Neural progenitor cell (in vitro differentiated cells): ENCODE measurements around the gene SPATA12. TPM values are rescaled to one million over a fixed set of nuclear protein-coding genes. Genes with fewer than 3 reads are reported as not detected.
A peak's percentile ranks its signal among the peaks of the same experiment; 100 is the strongest.
"Not testable (repeated sequence)": the region's sequence is repeated elsewhere in the genome, so short reads cannot be mapped to it uniquely, and the experiment has no call there.

Experiments
- DNase-seq: peaks from one replicate; pipeline ENCODE4 v3.0.0-alpha.2; 2016; ENCODE audit warnings: low spot score
- H2AFZ ChIP-seq: fragments of 200-600 bp; sonication (generic); replicated peaks from 2 replicates; pipeline ENCODE4 v1.6.1; 2016; ENCODE audit warnings: antibody characterized with exemption
- H3F3A ChIP-seq: fragments of 200-600 bp; sonication (generic); 2 replicates; pipeline ENCODE4 v1.6.1; 2016; ENCODE audit warnings: antibody characterized with exemption, low read depth
- H3K27ac ChIP-seq: fragments of 200-600 bp; sonication (generic); 2 replicates; pipeline ENCODE4 v1.5.1; 2016; ENCODE audit warnings: mild to moderate bottlenecking
- H3K27me3 ChIP-seq: fragments of 200-600 bp; sonication (generic); 2 replicates; pipeline ENCODE4 v1.6.1; 2016; ENCODE audit warnings: mild to moderate bottlenecking, moderate library complexity
- H3K36me3 ChIP-seq: fragments of 200-600 bp; sonication (generic); 2 replicates; pipeline ENCODE4 v1.5.1; 2016
- H3K4me1 ChIP-seq: fragments of 200-600 bp; sonication (generic); 2 replicates; pipeline ENCODE4 v1.6.1; 2016; ENCODE audit warnings: mixed run types
- H3K4me2 ChIP-seq: fragments of 200-600 bp; sonication (generic); 2 replicates; pipeline ENCODE4 v1.6.1; 2016
- H3K4me3 ChIP-seq: fragments of 200-600 bp; sonication (generic); 2 replicates; pipeline ENCODE4 v1.5.1; 2016
- H3K79me2 ChIP-seq: fragments of 200-600 bp; sonication (generic); 2 replicates; pipeline ENCODE4 v1.6.1; 2016; ENCODE audit warnings: low read depth
- H3K9ac ChIP-seq: fragments of 200-600 bp; sonication (generic); 2 replicates; pipeline ENCODE4 v1.6.1; 2016
- H3K9me3 ChIP-seq: fragments of 200-600 bp; sonication (generic); 2 replicates; pipeline ENCODE4 v1.5.1; 2016; ENCODE audit warnings: low read depth
- H4K20me1 ChIP-seq: fragments of 200-600 bp; sonication (generic); 2 replicates; pipeline ENCODE4 v1.6.1; 2016; ENCODE audit warnings: low read depth
- H3K27ac Mint-ChIP-seq: 3 replicates; pipeline ENCODE4 v1.8.0; 2021; ENCODE audit warnings: mixed read lengths
- H3K27me3 Mint-ChIP-seq: 2 replicates; pipeline ENCODE4 v1.8.0; 2022; ENCODE audit warnings: low read depth, mild to moderate bottlenecking, inconsistent platforms, moderate library complexity, mixed read lengths; ENCODE audit not compliant: insufficient read depth
- H3K36me3 Mint-ChIP-seq: 3 replicates; pipeline ENCODE4 v1.8.0; 2021; ENCODE audit warnings: mixed read lengths
- H3K4me1 Mint-ChIP-seq: 3 replicates; pipeline ENCODE4 v1.8.0; 2021; ENCODE audit warnings: mixed read lengths
- H3K4me3 Mint-ChIP-seq: 3 replicates; pipeline ENCODE4 v1.8.0; 2021; ENCODE audit warnings: mild to moderate bottlenecking, moderate library complexity, mixed read lengths
- H3K9me3 Mint-ChIP-seq: 3 replicates; pipeline ENCODE4 v1.8.0; 2020; ENCODE audit warnings: mixed read lengths
- CTCF ChIP-seq: fragments of 200-600 bp; sonication (generic); IDR thresholded peaks from 2 replicates; pipeline ENCODE4 v1.5.1; 2017; ENCODE audit warnings: antibody characterized with exemption, mild to moderate bottlenecking
- EZH2 ChIP-seq: fragments of 200-600 bp; sonication (generic); IDR thresholded peaks from 2 replicates; pipeline ENCODE4 v1.6.1; 2017; ENCODE audit warnings: antibody characterized with exemption, mild to moderate bottlenecking, moderate library complexity
- EZH2phosphoT487 ChIP-seq: fragments of 200-600 bp; sonication (generic); IDR thresholded peaks from 2 replicates; pipeline ENCODE4 v1.6.1; 2017; ENCODE audit warnings: antibody characterized with exemption
- total RNA-seq: library from RNA; depleted of rRNA; stranded (reverse); fragments of >200 nt; gene quantifications from 2 replicates; pipeline ENCODE4 v1.2.3, GENCODE V29; 2015; ENCODE audit warnings: low replicate concordance

Gene SPATA12
- total RNA-seq, 1 donor from 2014 or later, result 0.17 TPM

DNA sequence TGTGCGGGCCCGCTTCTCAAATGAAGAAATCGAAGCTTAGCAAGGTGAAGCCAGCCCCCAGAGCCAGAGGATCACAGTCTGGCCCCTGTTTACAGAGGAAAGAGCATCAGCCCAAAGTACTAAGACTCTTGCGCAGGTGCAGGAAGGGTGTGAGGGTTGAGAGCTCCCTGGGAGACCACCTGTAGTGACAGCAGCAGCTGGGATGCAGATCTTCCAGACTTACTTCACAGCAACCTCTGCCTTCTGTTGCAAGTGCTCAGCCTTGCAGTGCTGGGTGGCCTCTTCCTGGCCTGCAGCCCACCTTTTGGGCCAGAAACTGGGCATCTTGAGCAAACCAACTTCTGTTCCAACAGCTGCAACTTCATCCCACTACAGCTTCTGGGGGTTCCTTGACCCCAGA lies 19.7 kb downstream of the SPATA12 start:
- no peak overlapping the region for H3K27ac Mint-ChIP-seq
- Histone ChIP-seq H3K27ac (no peak overlapping the region), H3K9me3 (no peaks in the 10 kb centered on the region), H3F3A (peaks cover 23% of the 10 kb centered on the region), H3K36me3 (no peaks in the 10 kb centered on the region), H4K20me1 (peaks cover 15% of the 10 kb centered on the region), H3K9ac (no peak overlapping the region), H3K79me2 (no peaks in the 10 kb centered on the region), H3K4me1 (peaks cover 4% of the 10 kb centered on the region), H2AFZ (no peak overlapping the region), H3K4me2 (no peak overlapping the region), H3K4me3 (no peak overlapping the region), H3K27me3 (peaks cover 65% of the 10 kb centered on the region)
- H3K4me1 Mint-ChIP-seq, result peaks cover 19% of the 10 kb centered on the region
- no peak for DNase-seq
- peak overlapping the region; percentile 57 for H3K4me3 Mint-ChIP-seq
- peaks cover 4% of the 10 kb centered on the region for H3K27me3 Mint-ChIP-seq
- TF ChIP-seq EZH2 (no peak), EZH2phosphoT487 (no peak), CTCF (no peak)
- no peaks in the 10 kb centered on the region for H3K9me3 Mint-ChIP-seq
- peaks cover 2% of the 10 kb centered on the region for H3K36me3 Mint-ChIP-seq

DNA sequence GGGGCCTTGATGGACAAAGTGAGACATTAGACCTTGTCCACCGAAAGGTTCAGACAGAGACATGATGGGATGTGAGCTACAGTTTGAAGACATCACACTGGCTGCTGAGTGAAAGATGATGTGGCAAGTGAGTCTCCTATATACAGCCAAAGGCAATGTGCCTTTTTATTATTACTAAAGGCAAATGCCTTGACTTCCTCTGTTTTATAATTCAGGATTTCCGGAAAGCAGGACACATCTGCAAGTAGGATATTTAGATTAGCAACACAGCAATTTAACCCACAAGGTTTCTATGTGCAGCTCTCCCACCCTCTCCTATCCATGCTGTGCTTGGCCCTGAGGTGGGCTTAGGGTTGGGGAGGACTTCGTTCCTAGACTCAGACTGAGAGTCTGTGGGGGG lies 20.7 kb downstream of the SPATA12 start:
- H3K4me3 ChIP-seq, result no peak overlapping the region

GRCh38 chr3:57082481-57082880 lies 22.0 kb downstream of the SPATA12 start:
- Mint-ChIP-seq H3K36me3 (peaks cover 2% of the 10 kb centered on the region), H3K4me3 (no peak overlapping the region), H3K4me1 (peaks cover 13% of the 10 kb centered on the region), H3K9me3 (no peaks in the 10 kb centered on the region), H3K27ac (no peak overlapping the region), H3K27me3 (peaks cover 4% of the 10 kb centered on the region)
- peaks cover 4% of the 10 kb centered on the region for H3K4me1 ChIP-seq
- TF ChIP-seq CTCF (no peak), EZH2phosphoT487 (no peak), EZH2 (no peak)
- no peak overlapping the region for H3K9ac ChIP-seq
- no peaks in the 10 kb centered on the region for H3K9me3 ChIP-seq
- no peak overlapping the region for H3K4me3 ChIP-seq
- peaks cover 15% of the 10 kb centered on the region for H4K20me1 ChIP-seq
- no peak overlapping the region for H3K27ac ChIP-seq
- H2AFZ ChIP-seq, result no peak overlapping the region
- peaks cover 23% of the 10 kb centered on the region for H3F3A ChIP-seq
- peaks cover 46% of the 10 kb centered on the region for H3K27me3 ChIP-seq
- H3K36me3 ChIP-seq, result no peaks in the 10 kb centered on the region
- DNase-seq, result no peak
- no peaks in the 10 kb centered on the region for H3K79me2 ChIP-seq
- H3K4me2 ChIP-seq, result no peak overlapping the region

More for the DNA sequence above, 20.7 kb downstream of the SPATA12 start:
- no peak for DNase-seq
- peaks cover 15% of the 10 kb centered on the region for H4K20me1 ChIP-seq
- peaks cover under 1% of the 10 kb centered on the region for H3K36me3 Mint-ChIP-seq
- H3K4me3 Mint-ChIP-seq, result peak overlapping the region; percentile 57
- no peak overlapping the region for H3K27ac Mint-ChIP-seq
- no peak overlapping the region for H2AFZ ChIP-seq
- no peaks in the 10 kb centered on the region for H3K36me3 ChIP-seq
- no peak overlapping the region for H3K27ac ChIP-seq
- no peak overlapping the region for H3K4me2 ChIP-seq
- no peak overlapping the region for H3K9ac ChIP-seq
- H3K9me3 Mint-ChIP-seq, result no peaks in the 10 kb centered on the region
- H3K9me3 ChIP-seq, result no peaks in the 10 kb centered on the region
- TF ChIP-seq EZH2phosphoT487 (no peak), CTCF (no peak), EZH2 (no peak)
- H3F3A ChIP-seq, result peaks cover 23% of the 10 kb centered on the region
- no peaks in the 10 kb centered on the region for H3K79me2 ChIP-seq
- H3K27me3 Mint-ChIP-seq, result peaks cover 4% of the 10 kb centered on the region
- peaks cover 17% of the 10 kb centered on the region for H3K4me1 Mint-ChIP-seq
- H3K4me1 ChIP-seq, result peaks cover 4% of the 10 kb centered on the region
- H3K27me3 ChIP-seq, result peaks cover 60% of the 10 kb centered on the region

- not testable (repeated sequence) for H2AFZ ChIP-seq, H3K4me3 ChIP-seq, H3K36me3 ChIP-seq, H3K4me1 ChIP-seq, H3K4me2 ChIP-seq, H3K27ac ChIP-seq, H3K9ac ChIP-seq, H3K4me3 Mint-ChIP-seq, H3K9me3 Mint-ChIP-seq, DNase-seq, H3K9me3 ChIP-seq, H3K79me2 ChIP-seq, H3K27ac Mint-ChIP-seq, H3K36me3 Mint-ChIP-seq, H3K27me3 Mint-ChIP-seq, H4K20me1 ChIP-seq
- Histone ChIP-seq H3F3A (peaks cover 15% of the 10 kb centered on the region), H3K27me3 (peaks cover 37% of the 10 kb centered on the region)
- H3K4me1 Mint-ChIP-seq, result peaks cover 12% of the 10 kb centered on the region
Measured at GRCh38 chr3:57083266-57083995, 23.0 kb downstream of the SPATA12 start.
